Articular chondrocyte of knee joint (primary cell): ENCODE results near the gene PRR36. TPM values are rescaled to one million over a fixed set of nuclear protein-coding genes. Genes with fewer than 3 reads are reported as not detected.

Experiments
- total RNA-seq: library from RNA; depleted of rRNA; stranded (reverse); fragments of >200 nt; gene quantifications from 2 replicates; pipeline ENCODE4 v1.2.3, GENCODE V29; 2012

Gene PRR36
- total RNA-seq, result not detected in 2 replicates

GRCh38 chr19:7874076-7874896, at the start of gene PRR36:
TSS of gene PRR36 (minus strand) at chr19:7874390. CDS start at chr19:7873689, 701 bp downstream.

GRCh38 chr19:7919610-7920518, 45.7 kb upstream of the PRR36 start, which contains the start of gene SNAPC2:
TSS of gene SNAPC2 (plus strand) at chr19:7920338. CDS start at chr19:7920367, 29 bp downstream.

GRCh38 chr19:7914598-7915045, 40.4 kb upstream of the PRR36 start, which contains the start of gene TGFBR3L:
TSS of gene TGFBR3L (plus strand) at chr19:7914830.

GRCh38 chr19:7903244-7904073, 29.3 kb upstream of the PRR36 start, which contains the start of gene MAP2K7:
TSS of gene MAP2K7 (plus strand) at chr19:7903877. CDS start at chr19:7903945, 68 bp downstream.

GRCh38 chr19:7888145-7888825, 14.1 kb upstream of the PRR36 start, which contains the start of gene LRRC8E:
TSS of gene LRRC8E (plus strand) at chr19:7888510. CDS start at chr19:7895604, 7,094 bp downstream.

GRCh38 chr19:7829561-7830271, 44.5 kb downstream of the PRR36 start, which contains the start of gene EVI5L:
TSS of gene EVI5L (plus strand) at chr19:7830218. CDS start at chr19:7846543, 16,325 bp downstream.

Other genes starting within 250 kb of the PRR36 start
- 26.4 and 28.4 TPM in 2 replicates for gene XAB2, start 244.8 kb downstream of the PRR36 start, total RNA-seq
- gene PET100, start 244.6 kb downstream of the PRR36 start, total RNA-seq, result 6.4 and 11.1 TPM in 2 replicates
- gene PCP2, start 240.7 kb downstream of the PRR36 start, total RNA-seq, result not detected in 2 replicates
- gene STXBP2, start 237.3 kb downstream of the PRR36 start, total RNA-seq, result 0.76 and 1.7 TPM in 2 replicates
- not detected in 2 replicates for gene RETN, start 205.3 kb downstream of the PRR36 start, total RNA-seq
- not detected in 2 replicates for gene MCEMP1, start 197.3 kb downstream of the PRR36 start, total RNA-seq
- gene TRAPPC5, start 193.6 kb downstream of the PRR36 start, total RNA-seq, result 40.4 and 41.4 TPM in 2 replicates
- gene FCER2, start 172.3 kb downstream of the PRR36 start, total RNA-seq, result not detected in 2 replicates
- gene CLEC4G, start 142.3 kb downstream of the PRR36 start, total RNA-seq, result not detected in 2 replicates
- gene CD209, start 126.9 kb downstream of the PRR36 start, total RNA-seq, result not detected in 2 replicates
- gene CLEC4M, start 111.1 kb downstream of the PRR36 start, total RNA-seq, result not detected in 2 replicates
- gene EVI5L, start 44.2 kb downstream of the PRR36 start, total RNA-seq, result 14.4 and 14.5 TPM in 2 replicates
- gene LRRC8E, start 14.1 kb upstream of the PRR36 start, total RNA-seq, result 6.1 and 7.8 TPM in 2 replicates
- 9.5 and 9.7 TPM in 2 replicates for gene MAP2K7, start 29.5 kb upstream of the PRR36 start, total RNA-seq
- gene TGFBR3L, start 40.4 kb upstream of the PRR36 start, total RNA-seq, result 0.26 and 0.76 TPM in 2 replicates
- 23.7 and 25.9 TPM in 2 replicates for gene SNAPC2, start 45.9 kb upstream of the PRR36 start, total RNA-seq
- gene CTXN1, start 51.7 kb upstream of the PRR36 start, total RNA-seq, result 1.1 and 1.3 TPM in 2 replicates
- 39.9 and 48.3 TPM in 2 replicates for gene TIMM44, start 69.3 kb upstream of the PRR36 start, total RNA-seq
- gene ELAVL1, start 131.3 kb upstream of the PRR36 start, total RNA-seq, result 27.3 and 30.7 TPM in 2 replicates
- 0.32 TPM in 1 of 2 replicates, not detected in the other for gene CCL25, start 178.4 kb upstream of the PRR36 start, total RNA-seq